ENCODE results near the gene ATAD3A. TPM values are rescaled to one million over a fixed set of nuclear protein-coding genes. Genes with fewer than 3 reads are reported as not detected.

Gene ATAD3A
- total RNA-seq, 1 donor from 2014 or later = 17.1 TPM

- peak; percentile 50 to 57 for DNase-seq (ENCODE audit: low read depth in 2 of 2)
These were observed 27.5 kb downstream of the ATAD3A start for GRCh38 chr1:1539310-1540089.

- DNase-seq (ENCODE audit: low read depth in 2 of 2) = peak; percentile 71 to 78
These were observed 28.3 kb downstream of the ATAD3A start, which contains the start of gene TMEM240 for GRCh38 chr1:1540090-1540817. TMEM240 (minus strand) TSS chr1:1540624; CDS start chr1:1540346, 278 bp downstream.

- no peak for DNase-seq (ENCODE audit: low read depth in 2 of 2)
These were observed 29.1 kb downstream of the ATAD3A start for GRCh38 chr1:1540818-1541628.

GRCh38 chr1:1541956-1542765 is 30.2 kb downstream of the ATAD3A start:
- DNase-seq (ENCODE audit: low read depth in 2 of 2) = no peak

GRCh38 chr1:1542766-1543705 is 31.1 kb downstream of the ATAD3A start:
- no peak for DNase-seq (ENCODE audit: low read depth in 2 of 2)

- DNase-seq (ENCODE audit: low read depth in 2 of 2) = no peak
These were observed 31.7 kb downstream of the ATAD3A start for GRCh38 chr1:1543706-1544099.

GRCh38 chr1:1544544-1544943 is 32.6 kb downstream of the ATAD3A start:
- no peak for DNase-seq (ENCODE audit: low read depth in 2 of 2)

GRCh38 chr1:1545946-1546737 is 34.2 kb downstream of the ATAD3A start:
- DNase-seq (ENCODE audit: low read depth in 2 of 2) = no peak

GRCh38 chr1:1547011-1547410 is 35.0 kb downstream of the ATAD3A start:
- DNase-seq (ENCODE audit: low read depth in 2 of 2) = no peak

GRCh38 chr1:1547476-1547875 is 35.5 kb downstream of the ATAD3A start:
- DNase-seq (ENCODE audit: low read depth in 2 of 2) = no peak

GRCh38 chr1:1548591-1548990 is 36.6 kb downstream of the ATAD3A start:
- no peak for DNase-seq (ENCODE audit: low read depth in 2 of 2)

- DNase-seq (ENCODE audit: low read depth in 2 of 2) = no peak
These were observed 38.1 kb downstream of the ATAD3A start for GRCh38 chr1:1550087-1550486.

GRCh38 chr1:1550591-1551432 is 38.9 kb downstream of the ATAD3A start:
- DNase-seq (ENCODE audit: low read depth in 2 of 2) = peak; percentile 36 to 59

- DNase-seq (ENCODE audit: low read depth in 2 of 2) = no peak
These were observed 39.7 kb downstream of the ATAD3A start for GRCh38 chr1:1551524-1552262.

GRCh38 chr1:1552263-1552639 is 40.3 kb downstream of the ATAD3A start:
- no peak for DNase-seq (ENCODE audit: low read depth in 2 of 2)

- DNase-seq (ENCODE audit: low read depth in 2 of 2) = no peak
These were observed 42.0 kb downstream of the ATAD3A start for GRCh38 chr1:1553821-1554494.

- peak in 1 of 2 donors; percentile 15 for DNase-seq (ENCODE audit: low read depth in 2 of 2)
These were observed 42.6 kb downstream of the ATAD3A start for GRCh38 chr1:1554550-1554925.
